Breast epithelium (tissue), 4 donors: ENCODE data around the gene CEACAM6. TPM values are rescaled to one million over a fixed set of nuclear protein-coding genes. Genes with fewer than 3 reads are reported as not detected.

Experiments
- DNase-seq, 2 donors: peaks; one replicate each; pipeline ENCODE4 v3.0.0-alpha.2; 2019; ENCODE audit warnings: low spot score in 2 of 2
- H3K27ac ChIP-seq, 2 donors: fragments of 200-600 bp; sonication (generic) in 1 of 2; one replicate each; pipeline ENCODE4 v1.5.1; 2016 to 2019; ENCODE audit warnings: mild to moderate bottlenecking in 1 of 2
- H3K27me3 ChIP-seq, 2 donors: fragments of 200-600 bp; sonication (generic) in 1 of 2; one replicate each; pipeline versions ENCODE4 v1.5.1 to v1.6.0; 2017 to 2019; ENCODE audit warnings: control low read depth in 1 of 2, mild to moderate bottlenecking in 1 of 2
- H3K36me3 ChIP-seq: fragments of 200-600 bp; one replicate; pipeline ENCODE4 v1.5.1; 2019
- H3K4me1 ChIP-seq, 2 donors: fragments of 200-600 bp; sonication (generic); one replicate each; pipeline ENCODE4 v1.5.1; 2016 to 2019; ENCODE audit warnings: control low read depth in 1 of 2
- H3K4me3 ChIP-seq, 3 donors: fragments of 200-600 bp; sonication (generic); 1 replicate in 2 of 3; 2 replicates in 1 of 3; pipeline ENCODE4 v1.5.1; 2016 to 2019; ENCODE audit warnings: mild to moderate bottlenecking in 3 of 3, moderate library complexity in 2 of 3
- H3K9me3 ChIP-seq, 2 donors: fragments of 200-600 bp; sonication (generic) in 1 of 2; one replicate each; pipeline ENCODE4 v1.5.1; 2016 to 2019; ENCODE audit warnings: control low read depth in 1 of 2
- CTCF ChIP-seq, 3 donors: fragments of 450-650 bp; IDR thresholded peaks; one replicate each; pipeline ENCODE4 v1.5.1; 2016 to 2017; ENCODE audit warnings: antibody characterized with exemption in 3 of 3, mild to moderate bottlenecking in 3 of 3, moderate library complexity in 3 of 3
- POLR2A ChIP-seq: fragments of 450-650 bp; IDR thresholded peaks from one replicate; pipeline ENCODE4 v1.6.1; 2016; ENCODE audit warnings: antibody characterized with exemption, mild to moderate bottlenecking, moderate library complexity
- POLR2AphosphoS5 ChIP-seq, 3 donors: sonication (generic); formaldehyde crosslinking; IDR thresholded peaks; one replicate each; pipeline ENCODE4 v1.6.1; 2017; ENCODE audit warnings: antibody characterized with exemption in 3 of 3
- intact Hi-C: fragments of 100-400 bp; cut with DNase I; formaldehyde crosslinking; loops from one replicate; pipeline ENCODE4 v1.15.1; 2023; ENCODE audit warnings: low total_unique reads
- total RNA-seq, 3 donors: library from RNA; depleted of rRNA; stranded (reverse); fragments of >200 nt; gene quantifications; one replicate each; pipeline ENCODE4 v1.1.0, GENCODE V29; 2016

CEACAM6 gene
- total RNA-seq, 3 donors from 2014 or later = 1.0 to 6.9 TPM; not detected in 1

GRCh38 chr19:41709951-41710645 is 45.2 kb upstream of the CEACAM6 start:
- DNase-seq = no peak

DNA sequence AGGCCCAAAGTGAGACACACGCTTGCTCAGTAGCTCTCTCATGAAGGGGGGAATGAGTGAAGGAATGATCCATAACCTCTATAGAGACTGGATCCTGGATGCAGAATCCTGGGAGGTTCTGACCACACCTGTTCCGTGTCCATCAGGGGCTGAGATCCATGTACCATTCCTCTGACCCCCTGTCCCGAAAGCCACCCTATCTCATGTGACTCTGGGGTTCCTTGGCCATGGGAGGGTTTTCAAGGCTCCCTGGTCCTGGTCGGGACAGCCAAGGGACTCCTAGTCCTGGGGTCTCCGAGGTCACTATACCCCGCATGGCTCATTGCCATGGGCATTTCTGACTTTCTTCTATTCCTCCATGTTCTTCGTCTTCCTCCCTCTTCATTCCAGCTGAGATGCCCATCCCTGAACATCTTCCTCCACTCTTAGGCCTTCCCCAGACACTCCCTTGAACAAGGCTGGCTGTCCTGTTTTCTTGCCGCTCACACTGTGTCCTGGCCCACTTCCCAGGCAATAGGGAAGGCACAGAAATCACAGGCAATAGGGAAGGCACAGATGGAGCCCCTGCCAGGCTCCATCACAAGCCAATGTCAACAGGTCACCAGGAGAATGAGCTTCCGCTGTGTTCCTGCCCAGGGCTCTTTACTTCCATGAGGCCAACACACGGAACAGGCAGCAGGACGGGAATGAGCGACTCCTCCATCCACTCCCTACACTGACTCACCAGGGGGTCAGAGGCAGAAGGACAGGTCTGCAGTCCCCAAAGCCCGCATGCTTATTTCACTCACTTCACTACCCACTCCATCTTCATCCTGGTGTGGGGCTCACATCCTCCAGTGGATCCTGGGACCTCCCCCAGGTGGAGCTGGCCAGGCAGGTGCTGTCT is 43.7 kb upstream of the CEACAM6 start:
- no peak for DNase-seq
- Histone ChIP-seq H3K27me3 (peaks cover 0 to 13% of the 10 kb centered on the region in 2 donors), H3K9me3 (no peaks in the 10 kb centered on the region), H3K4me3 (no peak overlapping the region), H3K4me1 (no peaks in the 10 kb centered on the region), H3K36me3 (no peaks in the 10 kb centered on the region), H3K27ac (no peak overlapping the region)
- intact Hi-C loops = no loop called here
- no peak for TF ChIP-seq POLR2AphosphoS5 (IDR thresholded peaks at IDR 0.05)
- no peak for TF ChIP-seq POLR2A
- TF ChIP-seq CTCF (IDR thresholded peaks at IDR 0.05) = no peak

More at GRCh38 chr19:41709951-41710645, 45.2 kb upstream of the CEACAM6 start:
- Histone ChIP-seq H3K27me3 (peaks cover 0 to 13% of the 10 kb centered on the region in 2 donors), H3K27ac (no peak overlapping the region), H3K36me3 (no peaks in the 10 kb centered on the region), H3K4me3 (no peak overlapping the region), H3K9me3 (no peaks in the 10 kb centered on the region), H3K4me1 (no peaks in the 10 kb centered on the region)
- TF ChIP-seq POLR2AphosphoS5 (IDR thresholded peaks at IDR 0.05) (no peak), CTCF (IDR thresholded peaks at IDR 0.05) (no peak), POLR2A (no peak)
- intact Hi-C loops = no loop called here

DNA sequence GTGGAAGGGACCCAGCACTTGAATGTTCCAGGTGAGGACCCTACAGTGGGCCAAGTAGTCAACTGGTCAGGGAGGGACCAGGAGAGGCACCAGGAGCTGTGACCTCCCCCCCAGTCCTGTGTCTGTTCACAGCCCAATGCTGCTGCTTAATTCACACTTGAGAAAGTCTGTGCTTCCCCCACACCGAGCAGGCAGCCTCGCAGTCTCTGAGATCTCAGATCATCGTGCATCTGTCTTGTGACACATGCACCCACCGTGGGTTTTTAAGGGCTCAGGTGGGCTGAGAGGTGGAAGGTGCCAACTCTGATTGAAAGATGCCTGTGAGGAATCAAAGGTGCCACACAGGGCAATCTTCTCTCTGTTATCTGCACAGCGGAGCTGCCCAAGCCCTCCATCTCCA is 40.7 kb upstream of the CEACAM6 start:
- DNase-seq = no peak
- peaks cover 0 to 5% of the 10 kb centered on the region in 2 donors for H3K27me3 ChIP-seq
- no peaks in the 10 kb centered on the region for H3K4me1 ChIP-seq
- no peak overlapping the region for H3K27ac ChIP-seq
- intact Hi-C loops = no loop called here
- no peaks in the 10 kb centered on the region for H3K9me3 ChIP-seq
- H3K4me3 ChIP-seq = no peak overlapping the region
- TF ChIP-seq POLR2A (no peak), POLR2AphosphoS5 (IDR thresholded peaks at IDR 0.05) (no peak), CTCF (IDR thresholded peaks at IDR 0.05) (no peak)
- H3K36me3 ChIP-seq = no peaks in the 10 kb centered on the region

DNA sequence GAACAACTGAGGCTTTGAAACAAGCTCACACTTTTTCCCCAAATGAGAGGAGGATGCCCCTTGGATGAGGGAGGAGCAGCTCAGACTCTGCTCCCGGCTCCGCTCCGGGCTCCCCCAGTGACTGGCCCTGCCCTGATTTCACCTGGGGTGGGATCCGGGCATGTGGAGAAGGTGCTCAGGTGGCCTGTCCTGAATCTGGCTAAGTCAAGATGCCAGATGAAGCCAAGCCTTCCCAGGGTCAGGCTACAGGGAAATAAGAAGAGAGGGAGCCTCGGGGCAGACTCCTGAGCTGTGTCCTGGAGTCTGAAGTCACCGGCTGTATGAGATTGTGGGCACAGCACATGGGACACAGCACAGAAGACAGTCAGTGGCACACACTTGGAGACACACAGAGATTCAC is 36.6 kb upstream of the CEACAM6 start:
- Histone ChIP-seq H3K9me3 (no peaks in the 10 kb centered on the region), H3K27me3 (peaks cover 0 to 5% of the 10 kb centered on the region in 2 donors), H3K4me3 (no peak overlapping the region), H3K27ac (no peak overlapping the region), H3K36me3 (no peaks in the 10 kb centered on the region), H3K4me1 (no peaks in the 10 kb centered on the region)
- DNase-seq = no peak
- intact Hi-C loops = no loop called here
- TF ChIP-seq CTCF (IDR thresholded peaks at IDR 0.05) = no peak
- TF ChIP-seq POLR2A = no peak
- no peak for TF ChIP-seq POLR2AphosphoS5 (IDR thresholded peaks at IDR 0.05)

GRCh38 chr19:41720103-41720502 is 35.2 kb upstream of the CEACAM6 start:
- peaks cover 0 to 5% of the 10 kb centered on the region in 2 donors for H3K27me3 ChIP-seq
- no peak for DNase-seq
- intact Hi-C loops = no loop called here

More at GRCh38 chr19:41720103-41720502, 35.2 kb upstream of the CEACAM6 start:
- H3K27ac ChIP-seq = no peak overlapping the region
- H3K4me1 ChIP-seq = no peaks in the 10 kb centered on the region
- TF ChIP-seq POLR2A = no peak
- TF ChIP-seq POLR2AphosphoS5 (IDR thresholded peaks at IDR 0.05) = no peak
- TF ChIP-seq CTCF (IDR thresholded peaks at IDR 0.05) = no peak
- no peaks in the 10 kb centered on the region for H3K36me3 ChIP-seq
- no peak overlapping the region for H3K4me3 ChIP-seq
- H3K9me3 ChIP-seq = no peaks in the 10 kb centered on the region
